A673 (cell line): Measurements from ENCODE around the gene GRM3. TPM values are rescaled to one million over a fixed set of nuclear protein-coding genes. Genes with fewer than 3 reads are reported as not detected.

Experiments
- BruUV-seq: library from RNA; stranded (reverse); fragments of 400-500 nt; replicated peaks from 2 replicates; lab custom pipeline; 2021; lab: Mats Ljungman, UMichigan
- CTCF ChIA-PET: fragments of 300-600 bp; sonication (Branson Sonifier 250); formaldehyde crosslinking; loops from one replicate; lab custom pipeline; 2022; ENCODE audit warnings: antibody characterized with exemption; lab: Charles Lee
- POLR2A ChIA-PET: fragments of 300-600 bp; sonication (Branson Sonifier 250); formaldehyde crosslinking; loops from one replicate; lab custom pipeline; 2022; ENCODE audit warnings: antibody characterized with exemption; ENCODE audit not compliant: low non-redundant PET; lab: Charles Lee
- DNase-seq: peaks from one replicate; pipeline ENCODE4 v3.0.0-alpha.2; 2015; ENCODE audit warnings: low spot score
- H3K27ac ChIP-seq: fragments of 200-600 bp; sonication (generic); 2 replicates; pipeline ENCODE4 v1.5.1; 2016; ENCODE audit warnings: mixed run types, low read depth, mild to moderate bottlenecking, mixed read lengths, antibody characterized with exemption, low read length; ENCODE audit not compliant: poor library complexity, severe bottlenecking
- H3K27me3 ChIP-seq: fragments of 200-600 bp; sonication (generic); replicated peaks from 2 replicates; pipeline ENCODE4 v1.6.1; 2017; ENCODE audit warnings: mixed run types, low read depth, mild to moderate bottlenecking, mixed read lengths, antibody characterized with exemption, low read length; ENCODE audit not compliant: insufficient read depth, poor library complexity
- H3K36me3 ChIP-seq: fragments of 200-600 bp; sonication (generic); 2 replicates; pipeline ENCODE4 v1.6.1; 2016; ENCODE audit warnings: mixed run types, mild to moderate bottlenecking, mixed read lengths, antibody characterized with exemption, low read length; ENCODE audit not compliant: insufficient read depth, poor library complexity, severe bottlenecking
- H3K4me1 ChIP-seq: fragments of 200-600 bp; sonication (generic); 2 replicates; pipeline ENCODE4 v1.6.1; 2017; ENCODE audit warnings: mixed run types, mild to moderate bottlenecking, mixed read lengths, antibody characterized with exemption, low read length; ENCODE audit not compliant: insufficient read depth, poor library complexity, severe bottlenecking
- H3K4me3 ChIP-seq: fragments of 200-600 bp; sonication (generic); 2 replicates; pipeline ENCODE4 v1.5.1; 2016; ENCODE audit warnings: low read depth, mixed run types, mild to moderate bottlenecking, mixed read lengths, low read length; ENCODE audit not compliant: poor library complexity, severe bottlenecking
- H3K9me3 ChIP-seq: fragments of 200-600 bp; sonication (generic); 2 replicates; pipeline ENCODE4 v1.6.1; 2016; ENCODE audit warnings: mixed run types, low read depth, mild to moderate bottlenecking, mixed read lengths, antibody characterized with exemption, low read length; ENCODE audit not compliant: poor library complexity, severe bottlenecking
- EZH2 ChIP-seq: fragments of 200-600 bp; sonication (generic); IDR thresholded peaks from 2 replicates; pipeline ENCODE4 v1.6.1; 2017; ENCODE audit warnings: borderline replicate concordance, low read depth, mild to moderate bottlenecking, mixed read lengths, antibody characterized with exemption, low read length; ENCODE audit not compliant: poor library complexity, severe bottlenecking
- intact Hi-C: fragments of 100-400 bp; cut with micrococcal nuclease; formaldehyde crosslinking; loops from one replicate; pipeline ENCODE4 v1.10.0; 2022; ENCODE audit not compliant: unreplicated experiment
- total RNA-seq: library from RNA; stranded (reverse); gene quantifications from 2 replicates; pipeline ENCODE4 v1.2.3, GENCODE V29; 2021
- TF ChIP-seq, protein P1 (sequence below): fragments of 300-800, 200-600 bp; sonication (generic); conservative IDR thresholded peaks from 2 replicates; pipeline ENCODE4 v1.5.1; 2017; ENCODE audit warnings: low read depth, mild to moderate bottlenecking, antibody characterized with exemption, low read length, moderate library complexity, mixed read lengths

The GRM3 gene
- total RNA-seq, 1 experiment from 2014 or later: not detected

DNA sequence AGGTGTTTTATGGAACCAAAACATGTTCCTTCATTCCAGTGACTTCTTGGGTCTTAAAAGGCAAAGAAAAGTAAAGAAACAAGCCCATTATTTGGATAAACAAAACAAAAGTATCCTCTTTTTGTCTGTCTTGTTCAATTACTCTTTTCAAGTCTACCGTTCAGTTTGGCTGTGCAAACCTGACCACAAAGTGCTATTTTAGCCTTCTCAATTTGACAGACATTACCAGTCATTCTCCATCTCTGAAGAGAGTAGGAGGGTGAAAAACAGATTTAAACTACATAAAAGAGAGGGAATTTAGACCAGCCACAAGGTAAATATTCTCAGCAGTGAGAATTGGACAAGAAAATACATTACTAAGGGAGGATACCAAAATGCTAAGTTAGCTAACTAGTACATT, 145.2 kb downstream of the GRM3 start:
- H3K27me3 ChIP-seq: no peaks in the 10 kb centered on the region
- DNase-seq: no peak
- TF ChIP-seq, protein P1, sequence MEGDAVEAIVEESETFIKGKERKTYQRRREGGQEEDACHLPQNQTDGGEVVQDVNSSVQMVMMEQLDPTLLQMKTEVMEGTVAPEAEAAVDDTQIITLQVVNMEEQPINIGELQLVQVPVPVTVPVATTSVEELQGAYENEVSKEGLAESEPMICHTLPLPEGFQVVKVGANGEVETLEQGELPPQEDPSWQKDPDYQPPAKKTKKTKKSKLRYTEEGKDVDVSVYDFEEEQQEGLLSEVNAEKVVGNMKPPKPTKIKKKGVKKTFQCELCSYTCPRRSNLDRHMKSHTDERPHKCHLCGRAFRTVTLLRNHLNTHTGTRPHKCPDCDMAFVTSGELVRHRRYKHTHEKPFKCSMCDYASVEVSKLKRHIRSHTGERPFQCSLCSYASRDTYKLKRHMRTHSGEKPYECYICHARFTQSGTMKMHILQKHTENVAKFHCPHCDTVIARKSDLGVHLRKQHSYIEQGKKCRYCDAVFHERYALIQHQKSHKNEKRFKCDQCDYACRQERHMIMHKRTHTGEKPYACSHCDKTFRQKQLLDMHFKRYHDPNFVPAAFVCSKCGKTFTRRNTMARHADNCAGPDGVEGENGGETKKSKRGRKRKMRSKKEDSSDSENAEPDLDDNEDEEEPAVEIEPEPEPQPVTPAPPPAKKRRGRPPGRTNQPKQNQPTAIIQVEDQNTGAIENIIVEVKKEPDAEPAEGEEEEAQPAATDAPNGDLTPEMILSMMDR: no peak
- no peak for TF ChIP-seq EZH2
- H3K9me3 ChIP-seq: no peaks in the 10 kb centered on the region
- BruUV-seq: no TSS peak
- H3K4me1 ChIP-seq: no peaks in the 10 kb centered on the region
- CTCF ChIA-PET: no interaction called here
- POLR2A ChIA-PET: no interaction called here
- intact Hi-C loops: no loop called here
- H3K4me3 ChIP-seq: no peak overlapping the region
- H3K36me3 ChIP-seq: no peaks in the 10 kb centered on the region
- no peak overlapping the region for H3K27ac ChIP-seq

DNA sequence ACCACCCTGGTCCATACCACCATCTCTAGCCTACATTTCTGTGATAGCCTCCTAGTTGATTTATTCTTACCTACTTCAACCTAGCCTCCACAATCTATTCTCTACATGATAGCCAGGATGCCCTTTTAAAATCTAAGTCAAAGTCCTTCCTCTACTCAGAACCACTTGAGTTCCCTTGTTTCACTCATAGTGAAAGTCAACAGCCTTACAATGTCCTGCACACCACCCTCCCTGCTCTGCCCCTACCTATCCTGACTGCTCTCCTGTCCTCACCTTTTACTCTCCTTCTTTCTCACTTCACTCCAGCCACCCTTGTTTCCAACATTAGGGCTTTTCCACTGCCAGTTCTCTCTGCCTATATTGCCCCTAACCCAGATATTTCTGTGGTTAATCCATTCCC, 146.7 kb downstream of the GRM3 start:
- no peaks in the 10 kb centered on the region for H3K36me3 ChIP-seq
- TF ChIP-seq, protein P1: no peak
- TF ChIP-seq EZH2: no peak
- H3K9me3 ChIP-seq: no peaks in the 10 kb centered on the region
- H3K27me3 ChIP-seq: no peaks in the 10 kb centered on the region
- H3K4me3 ChIP-seq: no peak overlapping the region
- H3K4me1 ChIP-seq: no peaks in the 10 kb centered on the region
- DNase-seq: no peak
- POLR2A ChIA-PET: no interaction called here
- CTCF ChIA-PET: no interaction called here
- intact Hi-C loops: no loop called here
- no TSS peak for BruUV-seq
- no peak overlapping the region for H3K27ac ChIP-seq

DNA sequence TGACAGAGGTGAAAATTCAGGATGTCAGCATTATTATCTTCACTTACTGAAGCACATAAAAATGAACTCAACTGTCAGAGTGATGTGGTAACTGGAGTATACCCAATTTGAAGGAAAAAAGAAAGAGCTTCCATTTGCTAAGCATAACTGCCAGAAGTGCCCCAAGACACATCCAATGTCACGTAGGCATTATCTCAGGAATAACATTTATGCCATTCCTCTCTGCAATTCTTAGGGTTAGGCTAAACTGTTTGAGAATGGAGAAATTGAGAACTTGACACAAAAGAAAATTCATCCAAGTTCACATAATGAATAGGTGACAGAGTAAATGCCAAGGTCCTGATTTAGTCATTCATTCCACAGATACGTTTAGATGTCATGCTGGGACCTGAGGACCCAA, 148.6 kb downstream of the GRM3 start:
- DNase-seq: no peak
- Histone ChIP-seq H3K9me3 (no peaks in the 10 kb centered on the region), H3K27me3 (no peaks in the 10 kb centered on the region), H3K4me1 (no peaks in the 10 kb centered on the region), H3K4me3 (no peak overlapping the region), H3K27ac (no peak overlapping the region), H3K36me3 (no peaks in the 10 kb centered on the region)
- ChIA-PET POLR2A (no interaction called here), CTCF (no interaction called here)
- TF ChIP-seq, protein P1: no peak
- TF ChIP-seq EZH2: no peak
- intact Hi-C loops: no loop called here
- no TSS peak for BruUV-seq
